HEK293T (cell line): ENCODE data around the gene DDX28.
"Not testable (repeated sequence)": the region's sequence is repeated elsewhere in the genome, so short reads cannot be mapped to it uniquely, and the experiment has no call there.

Source experiments
- CTCF ChIA-PET: fragments of 350-600 bp; formaldehyde crosslinking; extraction: SDS; loops from one replicate; lab custom pipeline; 2021; ENCODE audit warnings: antibody characterized with exemption, inconsistent platforms; lab: Yijun Ruan, JAX
- POLR2A ChIA-PET: fragments of 350-600 bp; formaldehyde crosslinking; extraction: SDS; loops from one replicate; lab custom pipeline; 2020; ENCODE audit warnings: antibody characterized with exemption, inconsistent platforms; lab: Yijun Ruan, JAX
- DNase-seq: peaks from one replicate; pipeline ENCODE4 v3.0.0; 2012; ENCODE audit warnings: mixed read lengths; ENCODE audit errors: extremely low spot score
- ARNT ChIP-seq: fragments of 450-650 bp; IDR thresholded peaks from 2 replicates; pipeline ENCODE4 v1.6.1; 2017; ENCODE audit warnings: mild to moderate bottlenecking
- BHLHE40 ChIP-seq: fragments of 450-650 bp; IDR thresholded peaks from 2 replicates; pipeline ENCODE4 v1.6.1; 2016; ENCODE audit warnings: mild to moderate bottlenecking, moderate library complexity, borderline replicate concordance
- CTBP1 ChIP-seq: fragments of 450-650 bp; IDR thresholded peaks from 2 replicates; pipeline ENCODE4 v1.6.1; 2016; ENCODE audit warnings: borderline replicate concordance
- ELF4 ChIP-seq: fragments of 450-650 bp; IDR thresholded peaks from 2 replicates; pipeline ENCODE4 v1.6.1; 2017; ENCODE audit warnings: antibody characterized with exemption
- FOXA1 ChIP-seq: fragments of 450-650 bp; IDR thresholded peaks from 2 replicates; pipeline ENCODE4 v1.6.1; 2016; ENCODE audit warnings: mild to moderate bottlenecking
- FOXK2 ChIP-seq: fragments of 450-650 bp; IDR thresholded peaks from 2 replicates; pipeline ENCODE4 v1.6.1; 2016; ENCODE audit warnings: mild to moderate bottlenecking
- FOXM1 ChIP-seq: fragments of 450-650 bp; IDR thresholded peaks from 2 replicates; pipeline ENCODE4 v1.6.1; 2017; ENCODE audit warnings: mild to moderate bottlenecking, borderline replicate concordance
- HDGF ChIP-seq: fragments of 450-650 bp; IDR thresholded peaks from 2 replicates; pipeline ENCODE4 v1.6.1; 2017; ENCODE audit warnings: antibody characterized with exemption, borderline replicate concordance
- L3MBTL2 ChIP-seq: fragments of 450-650 bp; conservative IDR thresholded peaks from 2 replicates; pipeline ENCODE4 v1.6.1; 2016; ENCODE audit warnings: mild to moderate bottlenecking
- LEF1 ChIP-seq: fragments of 450-650 bp; IDR thresholded peaks from 2 replicates; pipeline ENCODE4 v1.6.1; 2017; ENCODE audit warnings: mild to moderate bottlenecking, borderline replicate concordance
- NFRKB ChIP-seq: fragments of 450-650 bp; IDR thresholded peaks from 2 replicates; pipeline ENCODE4 v1.6.1; 2016; ENCODE audit warnings: mild to moderate bottlenecking, moderate library complexity
- SP1 ChIP-seq: fragments of 450-650 bp; IDR thresholded peaks from 2 replicates; pipeline ENCODE4 v1.6.1; 2017
- SUZ12 ChIP-seq: fragments of 450-650 bp; IDR thresholded peaks from 2 replicates; pipeline ENCODE4 v1.6.1; 2016; ENCODE audit warnings: mild to moderate bottlenecking
- TARDBP ChIP-seq: fragments of 450-650 bp; IDR thresholded peaks from 2 replicates; pipeline ENCODE4 v1.6.1; 2016
- ZNF384 ChIP-seq: fragments of 450-650 bp; IDR thresholded peaks from 2 replicates; pipeline ENCODE4 v1.6.1; 2016
- TF ChIP-seq, protein P1 (sequence below): fragments of 450-650 bp; IDR thresholded peaks from 2 replicates; pipeline ENCODE4 v1.6.1; 2016

The DDX28 gene

DNA sequence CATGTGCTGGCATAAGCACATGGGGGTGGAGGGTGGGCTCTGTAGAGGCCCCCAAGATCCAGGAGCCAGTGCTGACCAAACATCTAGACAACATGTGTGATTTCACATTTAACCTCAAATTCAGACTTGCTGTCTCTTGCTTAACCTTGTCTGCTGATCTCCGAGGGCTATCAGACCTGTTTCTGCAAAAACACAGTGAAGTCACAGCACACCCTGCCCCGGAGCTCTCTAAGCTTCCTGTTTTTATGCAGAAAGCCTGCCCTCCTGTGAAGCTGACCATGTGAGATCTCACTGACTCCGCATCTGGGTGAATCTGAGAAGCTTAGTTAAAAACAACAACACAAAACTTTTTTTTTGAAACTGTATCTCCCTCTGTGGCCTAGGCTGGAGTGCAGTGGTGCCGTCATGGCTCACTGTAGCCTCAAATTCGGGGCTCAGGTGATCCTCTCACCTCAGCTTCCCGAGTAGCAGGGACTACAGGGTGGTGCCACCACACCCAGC, 17.2 kb downstream of the DDX28 start:
- ChIA-PET CTCF (interaction anchor here (1.5 kb wide), 1 partner anchor 35 kb away, joined by 4 read pairs; no protein-coding TSS in a partner anchor), POLR2A (interaction anchor here (1.1 to 2.2 kb wide), 2 partner anchors 17 to 20 kb away, joined by 4 to 13 read pairs; partner anchors contain the start of genes DDX28 and DUS2)
- no peak for DNase-seq
- TF ChIP-seq, protein P1, sequence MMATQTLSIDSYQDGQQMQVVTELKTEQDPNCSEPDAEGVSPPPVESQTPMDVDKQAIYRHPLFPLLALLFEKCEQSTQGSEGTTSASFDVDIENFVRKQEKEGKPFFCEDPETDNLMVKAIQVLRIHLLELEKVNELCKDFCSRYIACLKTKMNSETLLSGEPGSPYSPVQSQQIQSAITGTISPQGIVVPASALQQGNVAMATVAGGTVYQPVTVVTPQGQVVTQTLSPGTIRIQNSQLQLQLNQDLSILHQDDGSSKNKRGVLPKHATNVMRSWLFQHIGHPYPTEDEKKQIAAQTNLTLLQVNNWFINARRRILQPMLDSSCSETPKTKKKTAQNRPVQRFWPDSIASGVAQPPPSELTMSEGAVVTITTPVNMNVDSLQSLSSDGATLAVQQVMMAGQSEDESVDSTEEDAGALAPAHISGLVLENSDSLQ, result no peak
- TF ChIP-seq SUZ12, result no peak
- TF ChIP-seq ARNT, result no peak
- TF ChIP-seq L3MBTL2, result no peak
- TF ChIP-seq SP1, result no peak
- no peak for TF ChIP-seq HDGF

DNA sequence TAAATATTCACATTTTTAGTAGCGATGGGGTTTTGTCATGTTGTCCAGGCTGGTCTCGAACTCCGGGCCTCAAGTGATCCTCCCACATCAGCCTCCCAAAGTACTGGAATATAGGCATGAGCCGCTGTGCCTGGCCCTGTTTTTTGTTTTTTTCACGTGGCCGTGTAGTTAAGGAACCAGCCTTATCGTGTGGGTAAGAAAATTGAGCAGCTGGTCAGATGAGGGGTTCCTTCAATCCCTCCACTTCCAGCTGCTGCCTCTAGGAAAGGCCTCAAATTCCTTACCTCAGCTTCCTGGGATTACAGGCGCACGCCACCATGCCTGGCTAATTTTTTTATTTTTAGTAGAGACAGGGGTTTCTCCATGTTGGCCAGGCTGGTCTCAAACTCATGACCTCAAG, 17.8 kb downstream of the DDX28 start:
- ChIA-PET POLR2A (interaction anchor here (1.0 to 2.2 kb wide), 2 partner anchors 17 to 20 kb away, joined by 3 to 13 read pairs; partner anchors contain the start of genes DDX28 and DUS2), CTCF (interaction anchor here (1.5 kb wide), 1 partner anchor 36 kb away, joined by 4 read pairs; no protein-coding TSS in a partner anchor)
- TF ChIP-seq SUZ12 (no peak), L3MBTL2 (no peak), ELF4 (no peak), FOXK2 (no peak), NFRKB (no peak), BHLHE40 (no peak)
- no peak for DNase-seq

- ChIA-PET CTCF (interaction anchor here (0.5 to 0.7 kb wide), 2 partner anchors 9 to 18 kb away, joined by 3 to 4 read pairs; no protein-coding TSS in a partner anchor), POLR2A (interaction anchor here (0.6 to 3.1 kb wide), 3 partner anchors 20 to 166 kb away, joined by 3 to 9 read pairs (median 4); partner anchors contain the start of genes DDX28 and DUS2)
- DNase-seq, result no peak
- TF ChIP-seq FOXM1, result no peak
- TF ChIP-seq ARNT, result no peak
- no peak for TF ChIP-seq CTBP1
- no peak for TF ChIP-seq L3MBTL2
- TF ChIP-seq SP1, result no peak
- no peak for TF ChIP-seq TARDBP
- TF ChIP-seq SUZ12, result no peak
- no peak for TF ChIP-seq LEF1
Measured at GRCh38 chr16:68003031-68003430, 20.0 kb downstream of the DDX28 start.

DNA sequence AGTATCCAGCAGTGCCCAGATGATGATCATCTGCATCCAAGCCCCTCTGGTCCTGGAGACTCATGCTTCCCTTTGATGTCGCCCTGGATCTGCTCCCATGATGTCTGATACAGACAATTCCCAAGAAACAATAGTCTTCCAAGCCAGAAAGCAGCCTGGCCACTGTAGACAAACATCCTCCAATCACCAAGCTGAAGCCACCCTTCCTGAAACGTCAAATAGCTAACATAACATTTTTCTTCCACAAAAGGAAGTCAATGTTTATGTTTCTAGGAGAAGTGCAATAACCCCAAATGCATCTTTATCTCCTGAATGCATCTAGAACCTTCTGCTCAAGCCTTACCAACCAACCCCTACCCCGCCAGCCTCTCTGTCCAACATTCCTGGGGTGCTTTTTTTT, 22.6 kb downstream of the DDX28 start:
- TF ChIP-seq FOXK2 (no peak), NFRKB (no peak), ELF4 (no peak), HDGF (no peak), BHLHE40 (no peak), SP1 (no peak), FOXM1 (no peak), SUZ12 (no peak)
- TF ChIP-seq, protein P1, result no peak
- ChIA-PET CTCF (no interaction called here), POLR2A (interaction anchor here (3.1 kb wide), 1 partner anchor 22 kb away, joined by 9 read pairs; the partner anchor contains the start of genes DDX28 and DUS2)
- no peak for DNase-seq

DNA sequence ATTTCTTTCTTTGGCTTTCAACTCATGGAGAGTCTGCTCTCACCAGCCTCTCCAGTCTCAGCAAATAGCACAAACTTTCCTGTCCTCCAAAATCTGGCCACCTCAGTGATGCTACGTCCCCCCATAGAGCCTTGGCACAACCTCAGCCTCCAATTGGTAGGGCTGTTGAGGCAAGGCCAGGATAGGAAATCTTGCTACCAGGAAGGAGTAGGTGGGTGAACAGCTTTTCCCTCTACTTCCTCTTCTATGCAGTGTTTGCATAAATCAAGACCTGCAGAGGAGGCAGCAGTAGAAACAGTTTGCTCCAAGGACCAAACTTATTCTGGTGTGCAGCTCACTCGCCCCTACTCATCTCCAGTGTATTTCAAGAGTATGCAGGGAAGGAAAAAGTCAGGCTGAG, 23.0 kb downstream of the DDX28 start:
- TF ChIP-seq BHLHE40, result no peak
- TF ChIP-seq TARDBP, result no peak
- no peak for TF ChIP-seq L3MBTL2
- no peak for TF ChIP-seq SUZ12
- TF ChIP-seq FOXM1, result no peak
- TF ChIP-seq FOXA1, result no peak
- TF ChIP-seq HDGF, result no peak
- no peak for TF ChIP-seq ELF4
- no peak for TF ChIP-seq NFRKB
- no peak for TF ChIP-seq SP1
- no peak for TF ChIP-seq ARNT
- TF ChIP-seq LEF1, result no peak
- TF ChIP-seq, protein P1, result no peak
- TF ChIP-seq CTBP1, result no peak
- no peak for TF ChIP-seq ZNF384
- TF ChIP-seq FOXK2, result no peak
- DNase-seq, result peak; percentile 2
- CTCF ChIA-PET, result no interaction called here
- POLR2A ChIA-PET, result interaction anchor here (3.1 kb wide), 1 partner anchor 23 kb away, joined by 9 read pairs; the partner anchor contains the start of genes DDX28 and DUS2

- CTCF ChIA-PET, DNase-seq: not testable (repeated sequence)
- POLR2A ChIA-PET, result interaction anchor here (2.7 kb wide), 1 partner anchor 24 kb away, joined by 15 read pairs; the partner anchor contains the start of genes DDX28 and DUS2
Measured at GRCh38 chr16:67998779-67999688, 24.0 kb downstream of the DDX28 start, which contains the start of gene DPEP2. Gene DPEP2, minus strand, starts transcription at chr16:67999484. Its CDS starts 6,272 bp downstream, at chr16:67993212.

DNA sequence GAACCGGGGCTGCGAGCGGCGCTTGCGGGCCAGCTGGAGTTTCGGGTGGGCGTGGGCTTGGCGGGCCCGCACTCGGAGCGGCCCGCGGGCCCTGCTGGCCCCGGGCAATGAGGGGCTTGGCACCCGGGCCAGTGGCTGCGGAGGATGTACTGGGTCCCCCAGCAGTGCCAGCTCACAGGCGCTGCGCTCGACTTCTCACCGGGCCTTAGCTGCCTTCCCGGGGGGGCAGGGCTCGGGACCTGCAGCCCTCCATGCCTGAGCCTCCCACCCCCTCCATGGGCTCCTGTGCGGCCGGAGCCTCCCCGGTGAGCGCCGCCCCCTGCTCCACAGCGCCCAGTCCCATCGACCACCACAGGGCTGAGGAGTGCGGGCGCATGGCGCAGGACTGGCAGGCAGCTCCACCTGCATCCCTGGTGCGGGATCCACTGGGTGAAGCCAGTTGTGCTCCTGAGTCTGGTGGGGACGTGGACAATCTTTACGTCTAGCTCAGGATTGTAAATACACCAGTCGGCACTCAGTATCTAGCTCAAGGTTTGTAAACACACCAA, 24.7 kb downstream of the DDX28 start:
- DNase-seq, CTCF ChIA-PET: not testable (repeated sequence)
- POLR2A ChIA-PET, result interaction anchor here (2.7 kb wide), 1 partner anchor 25 kb away, joined by 15 read pairs; the partner anchor contains the start of genes DDX28 and DUS2
